ENCODE results near the gene ELAVL3. TPM values are rescaled to one million over a fixed set of nuclear protein-coding genes. Genes with fewer than 3 reads are reported as not detected.
A peak's percentile ranks its signal among the peaks of the same experiment; 100 is the strongest.
"Not testable (repeated sequence)": the region's sequence is repeated elsewhere in the genome, so short reads cannot be mapped to it uniquely, and the experiment has no call there.

Gene ELAVL3
- total RNA-seq, 2 donors from 2014 or later: not detected

DNA sequence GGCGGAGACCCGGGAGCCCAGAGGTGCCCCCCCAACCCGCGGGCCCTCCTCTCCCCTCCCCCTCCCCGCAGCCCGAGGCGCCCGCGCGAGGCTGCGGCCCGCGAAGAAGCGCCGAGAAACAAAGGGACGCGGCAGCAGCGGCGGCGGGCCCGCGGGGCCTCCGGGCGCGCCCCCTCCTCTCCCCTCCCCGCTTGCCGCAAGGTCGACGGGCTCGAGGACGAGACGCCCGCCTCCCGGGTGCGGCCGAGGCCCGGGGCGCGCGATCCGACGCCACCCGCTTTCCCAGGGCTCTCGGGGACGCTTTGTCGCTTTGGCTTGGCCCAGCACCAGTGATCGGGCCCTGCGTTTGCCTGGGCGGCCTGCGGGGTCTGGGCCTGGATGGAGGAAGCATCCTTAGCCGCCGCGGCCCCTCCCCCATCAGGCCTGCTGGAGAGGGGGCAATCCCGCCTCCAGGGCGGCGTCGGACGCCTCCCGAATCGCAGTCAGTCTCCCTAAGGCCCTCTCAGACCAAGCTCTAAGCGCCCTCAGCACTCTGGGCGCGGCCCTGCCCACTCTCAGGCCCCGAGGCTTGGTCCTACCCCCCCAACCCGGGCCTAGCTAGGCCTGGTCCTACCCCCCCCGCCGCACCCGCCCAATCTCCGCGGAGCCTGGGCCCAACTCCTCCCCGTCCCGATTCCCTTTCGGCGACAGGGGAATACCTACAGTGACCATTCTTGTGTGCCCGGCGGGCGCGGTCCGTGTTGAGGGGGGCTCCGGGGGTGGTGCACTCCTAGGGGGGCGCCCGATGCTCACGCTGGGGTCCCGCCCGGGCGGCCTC lies 740 bp downstream of the ELAVL3 start:
- TF ChIP-seq, protein P1, sequence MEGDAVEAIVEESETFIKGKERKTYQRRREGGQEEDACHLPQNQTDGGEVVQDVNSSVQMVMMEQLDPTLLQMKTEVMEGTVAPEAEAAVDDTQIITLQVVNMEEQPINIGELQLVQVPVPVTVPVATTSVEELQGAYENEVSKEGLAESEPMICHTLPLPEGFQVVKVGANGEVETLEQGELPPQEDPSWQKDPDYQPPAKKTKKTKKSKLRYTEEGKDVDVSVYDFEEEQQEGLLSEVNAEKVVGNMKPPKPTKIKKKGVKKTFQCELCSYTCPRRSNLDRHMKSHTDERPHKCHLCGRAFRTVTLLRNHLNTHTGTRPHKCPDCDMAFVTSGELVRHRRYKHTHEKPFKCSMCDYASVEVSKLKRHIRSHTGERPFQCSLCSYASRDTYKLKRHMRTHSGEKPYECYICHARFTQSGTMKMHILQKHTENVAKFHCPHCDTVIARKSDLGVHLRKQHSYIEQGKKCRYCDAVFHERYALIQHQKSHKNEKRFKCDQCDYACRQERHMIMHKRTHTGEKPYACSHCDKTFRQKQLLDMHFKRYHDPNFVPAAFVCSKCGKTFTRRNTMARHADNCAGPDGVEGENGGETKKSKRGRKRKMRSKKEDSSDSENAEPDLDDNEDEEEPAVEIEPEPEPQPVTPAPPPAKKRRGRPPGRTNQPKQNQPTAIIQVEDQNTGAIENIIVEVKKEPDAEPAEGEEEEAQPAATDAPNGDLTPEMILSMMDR (IDR thresholded peaks at IDR 0.05): no peak
- H3K27ac ChIP-seq: no peak overlapping the region
- peaks cover 14 to 32% of the 10 kb centered on the region in 2 donors for H3K27me3 ChIP-seq
- H3K4me1 ChIP-seq: peaks cover 0 to 42% of the 10 kb centered on the region in 2 donors
- no peaks in the 10 kb centered on the region for H3K9me3 ChIP-seq
- peak overlapping the region in 1 of 2 donors; percentile 34 for H3K4me3 ChIP-seq
- no peaks in the 10 kb centered on the region for H3K36me3 ChIP-seq
- DNase-seq (ENCODE audit: low spot score): no peak

DNA sequence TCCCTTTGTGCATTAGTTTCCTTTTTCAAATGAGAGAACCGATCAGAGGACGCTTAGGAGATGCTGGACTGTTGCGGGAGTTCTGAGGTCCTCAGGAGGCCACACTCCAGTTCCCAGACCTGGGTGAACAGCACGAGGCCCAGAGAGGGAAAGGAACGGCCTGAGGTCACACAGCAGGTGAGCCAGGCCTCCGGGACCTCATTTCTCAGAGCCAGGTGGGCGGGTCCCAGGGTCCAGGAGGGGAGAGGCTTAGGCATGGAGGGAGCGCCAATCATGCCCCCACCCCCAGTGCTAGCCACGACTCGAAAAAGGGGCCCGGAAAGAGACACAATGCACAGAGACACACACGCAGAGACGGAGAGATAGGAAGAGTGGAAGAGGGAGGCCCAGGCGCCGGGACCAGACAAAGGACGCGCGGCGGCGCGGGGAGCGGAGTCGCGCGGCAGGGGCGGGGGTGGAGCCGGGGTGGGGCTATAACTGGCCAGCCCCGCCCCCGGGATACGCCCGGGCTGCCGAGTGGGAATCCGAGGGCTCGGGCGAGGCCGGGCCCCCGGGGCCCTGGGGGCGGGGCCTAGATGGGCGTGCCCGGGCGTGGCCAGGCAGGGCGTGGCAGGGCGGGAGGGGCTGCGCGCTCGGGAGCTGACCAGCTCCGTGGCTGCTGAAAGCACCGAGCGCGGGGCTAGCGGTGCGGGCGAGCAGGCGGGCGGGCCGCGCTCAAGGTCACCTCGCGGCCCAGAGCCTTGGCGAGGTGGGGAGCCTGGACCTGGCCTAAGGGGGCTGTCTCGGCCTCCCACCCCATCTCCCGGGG lies 1.6 kb downstream of the ELAVL3 start:
- Histone ChIP-seq H3K4me1 (peaks cover 0 to 42% of the 10 kb centered on the region in 2 donors), H3K9me3 (no peaks in the 10 kb centered on the region), H3K27ac (no peak overlapping the region), H3K4me3 (peak overlapping the region in 1 of 2 donors; percentile 34), H3K36me3 (no peaks in the 10 kb centered on the region), H3K27me3 (peaks cover 14 to 32% of the 10 kb centered on the region in 2 donors)
- no peak for DNase-seq (ENCODE audit: low spot score)
- TF ChIP-seq, protein P1 (IDR thresholded peaks at IDR 0.05): no peak

DNA sequence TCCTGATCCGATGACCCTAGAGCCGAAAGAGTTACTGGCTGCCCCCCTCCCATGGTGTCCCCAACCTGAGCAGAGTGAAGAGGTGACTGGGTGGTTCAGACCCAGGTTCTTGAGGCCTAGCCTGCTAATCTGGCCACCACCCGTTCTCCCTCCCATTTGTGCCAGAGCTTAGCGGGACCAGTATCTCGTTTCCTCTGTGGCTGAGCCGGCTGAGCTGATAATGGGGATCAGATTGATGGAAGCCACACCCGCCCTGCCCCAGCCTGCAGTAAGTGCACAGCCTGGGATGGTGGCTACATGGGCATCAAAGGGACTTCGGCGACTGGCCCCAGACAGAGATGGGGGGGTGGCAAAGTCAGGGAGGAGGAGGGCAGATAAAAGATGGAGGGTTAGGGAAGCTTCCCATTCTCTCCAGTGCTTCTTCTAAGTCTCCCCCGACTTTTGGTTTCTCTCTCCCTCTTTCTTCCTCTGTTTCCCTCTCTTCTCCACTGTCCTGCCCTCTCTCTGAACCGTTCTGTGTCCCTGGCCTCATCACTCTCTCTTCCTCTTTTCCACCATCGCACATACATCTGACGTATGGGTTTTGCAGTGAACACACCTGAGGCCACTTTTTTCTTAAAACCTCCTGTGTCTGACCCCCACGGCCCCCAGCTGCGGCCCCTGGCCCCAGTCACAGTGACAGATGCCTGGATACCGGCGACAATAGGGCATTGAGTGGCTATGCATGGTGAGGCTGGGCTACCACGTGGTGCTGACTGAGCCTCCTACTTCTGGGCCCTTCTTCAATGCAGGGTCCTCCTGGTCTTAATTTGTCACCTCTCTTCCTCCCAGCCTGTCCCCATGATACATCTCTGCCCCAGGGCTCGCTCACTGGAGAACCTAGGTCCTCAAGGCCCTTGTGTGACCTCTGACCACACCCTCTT lies 2.4 kb downstream of the ELAVL3 start:
- Histone ChIP-seq H3K4me3 (no peak overlapping the region), H3K9me3 (no peaks in the 10 kb centered on the region), H3K27ac (no peak overlapping the region), H3K36me3 (no peaks in the 10 kb centered on the region), H3K27me3 (peaks cover 14 to 27% of the 10 kb centered on the region in 2 donors), H3K4me1 (peaks cover 0 to 41% of the 10 kb centered on the region in 2 donors)
- TF ChIP-seq, protein P1 (IDR thresholded peaks at IDR 0.05): no peak
- DNase-seq (ENCODE audit: low spot score): no peak

DNA sequence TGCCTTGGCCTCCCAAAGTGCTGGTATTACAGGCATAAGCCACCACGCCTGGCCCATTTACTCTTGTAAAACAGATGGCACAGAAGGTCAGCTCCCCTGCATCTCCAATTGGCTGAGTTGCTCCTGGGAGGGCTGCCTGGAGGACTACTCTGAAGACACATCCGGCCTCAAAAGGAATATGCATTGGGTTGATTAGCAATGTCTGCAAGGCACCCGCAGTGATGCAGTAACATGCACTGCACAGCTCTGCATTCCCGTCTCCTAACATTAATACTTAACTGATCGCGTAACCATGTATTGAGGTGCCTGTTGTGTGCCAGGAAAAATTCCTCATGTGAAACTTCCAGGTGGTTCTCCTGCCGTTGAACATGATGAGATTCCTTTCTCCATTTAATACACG lies 5.0 kb downstream of the ELAVL3 start:
- DNase-seq (ENCODE audit: low spot score): no peak

DNA sequence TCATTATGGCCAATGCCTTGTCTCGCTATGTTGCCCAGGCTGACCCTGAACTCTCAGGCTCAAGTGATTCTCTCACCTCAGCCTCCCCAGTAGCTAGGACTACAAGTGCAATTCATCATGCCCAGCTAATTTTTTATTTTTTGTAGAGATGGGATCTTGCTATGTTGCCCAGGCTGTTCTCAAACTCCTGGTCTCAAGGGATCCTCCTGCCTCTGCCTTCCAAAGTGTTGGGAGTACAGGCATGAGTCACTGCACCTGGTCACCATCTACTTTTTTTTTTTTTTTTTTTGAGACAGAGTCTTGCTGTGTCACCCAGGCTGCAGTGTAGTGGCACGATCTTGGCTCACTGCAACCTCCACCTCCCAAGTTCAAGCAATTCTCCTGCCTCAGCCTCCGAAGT lies 5.5 kb downstream of the ELAVL3 start:
- Histone ChIP-seq H3K4me1 (peaks cover 0 to 12% of the 10 kb centered on the region in 2 donors), H3K27me3 (peaks cover 3 to 11% of the 10 kb centered on the region in 2 donors)
- H3K4me3 ChIP-seq; H3K27ac ChIP-seq; H3K9me3 ChIP-seq; H3K36me3 ChIP-seq; DNase-seq (ENCODE audit: low spot score): not testable (repeated sequence)

More for the DNA sequence above, 5.0 kb downstream of the ELAVL3 start:
- H3K27me3 ChIP-seq: peaks cover 3 to 16% of the 10 kb centered on the region in 2 donors
- H3K36me3 ChIP-seq: no peaks in the 10 kb centered on the region
- H3K4me1 ChIP-seq: peaks cover 0 to 16% of the 10 kb centered on the region in 2 donors
- H3K4me3 ChIP-seq: no peak overlapping the region
- no peak overlapping the region for H3K27ac ChIP-seq
- no peaks in the 10 kb centered on the region for H3K9me3 ChIP-seq
- TF ChIP-seq, protein P1 (IDR thresholded peaks at IDR 0.05): no peak

All from right atrium auricular region (tissue), 2 donors.